ENCODE results near the gene SIPA1L3.

GRCh38 chr19:38194061-38194701, 287.2 kb downstream of the SIPA1L3 start:
- TF ChIP-seq CTCF (IDR thresholded peaks at IDR 0.05) = no peak
- TF ChIP-seq POLR2A (IDR thresholded peaks at IDR 0.05) = no peak

All from lower leg skin (tissue), 3 donors.